HG03135 (cell line): Measurements from ENCODE around the gene GPR156.

Experiments used
- ATAC-seq: cut with Tn5 transposase; IDR thresholded peaks from one replicate; pipeline ENCODE4 v1.9.1; 2021; ENCODE audit warnings: mild to moderate bottlenecking, moderate library complexity; ENCODE audit not compliant: unreplicated experiment

GPR156 gene

GRCh38 chr3:120129718-120130513, 155.1 kb downstream of the GPR156 start:
- no peak for ATAC-seq

GRCh38 chr3:120129051-120129450, 156.0 kb downstream of the GPR156 start:
- no peak for ATAC-seq

- ATAC-seq: no peak
Observed at GRCh38 chr3:120125992-120126391, 159.0 kb downstream of the GPR156 start.

GRCh38 chr3:120119846-120120510, 165.0 kb downstream of the GPR156 start:
- no peak for ATAC-seq
